ENCODE results near the gene TBC1D9B. TPM values are rescaled to one million over a fixed set of nuclear protein-coding genes. Genes with fewer than 3 reads are reported as not detected.

The TBC1D9B gene
- total and polyA plus RNA-seq, 9 of the 15 experiments (the other 6 are each of a cell fraction or from before 2014, with no cell fraction given), result 2.9 to 59.1 (median 33.5) TPM

DNA sequence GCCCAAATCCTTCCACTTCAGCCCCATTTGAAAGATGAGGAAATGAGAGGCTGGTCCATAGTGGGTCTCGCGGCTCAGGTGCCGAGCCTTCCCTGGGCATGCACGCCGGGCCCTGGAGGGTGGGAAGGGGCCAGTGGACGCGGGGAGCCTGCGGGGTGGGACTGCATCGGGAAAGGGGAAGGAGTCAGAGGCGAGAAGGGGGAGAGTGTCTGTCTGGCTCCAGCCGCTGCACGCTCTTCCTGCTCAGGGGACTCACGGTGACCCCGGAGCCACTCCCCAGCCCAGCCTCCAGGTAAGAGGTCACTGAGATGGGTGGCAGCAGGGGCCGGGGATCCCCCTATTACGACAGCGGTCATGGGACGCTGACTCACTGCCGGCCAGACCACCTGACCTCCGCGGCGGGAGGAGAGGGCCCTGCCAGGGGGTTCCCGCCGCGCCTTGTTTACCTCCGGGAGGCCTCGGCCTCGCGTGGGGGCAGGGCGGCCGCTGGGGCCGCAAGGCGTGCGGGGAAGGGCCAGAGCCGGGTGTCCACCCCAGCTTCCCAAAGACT is 88.9 kb downstream of the TBC1D9B start (continued):
- TF ChIP-seq, protein P1, sequence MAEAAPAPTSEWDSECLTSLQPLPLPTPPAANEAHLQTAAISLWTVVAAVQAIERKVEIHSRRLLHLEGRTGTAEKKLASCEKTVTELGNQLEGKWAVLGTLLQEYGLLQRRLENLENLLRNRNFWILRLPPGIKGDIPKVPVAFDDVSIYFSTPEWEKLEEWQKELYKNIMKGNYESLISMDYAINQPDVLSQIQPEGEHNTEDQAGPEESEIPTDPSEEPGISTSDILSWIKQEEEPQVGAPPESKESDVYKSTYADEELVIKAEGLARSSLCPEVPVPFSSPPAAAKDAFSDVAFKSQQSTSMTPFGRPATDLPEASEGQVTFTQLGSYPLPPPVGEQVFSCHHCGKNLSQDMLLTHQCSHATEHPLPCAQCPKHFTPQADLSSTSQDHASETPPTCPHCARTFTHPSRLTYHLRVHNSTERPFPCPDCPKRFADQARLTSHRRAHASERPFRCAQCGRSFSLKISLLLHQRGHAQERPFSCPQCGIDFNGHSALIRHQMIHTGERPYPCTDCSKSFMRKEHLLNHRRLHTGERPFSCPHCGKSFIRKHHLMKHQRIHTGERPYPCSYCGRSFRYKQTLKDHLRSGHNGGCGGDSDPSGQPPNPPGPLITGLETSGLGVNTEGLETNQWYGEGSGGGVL (CRISPR knock-in tag; IDR thresholded peaks at IDR 0.05), result no peak
- TF ChIP-seq DACH1 (IDR thresholded peaks at IDR 0.05; ENCODE audit: partially characterized antibody) (peak; percentile 72), RBFOX2 (IDR thresholded peaks at IDR 0.05; ENCODE audit: low read depth, low read length) (peak; percentile 82), NR2C1 (IDR thresholded peaks at IDR 0.05) (peak; percentile 94), NR2C1 (tag; IDR thresholded peaks at IDR 0.05) (peak; percentile 96), TAF1 (IDR thresholded peaks at IDR 0.05; ENCODE audit: control insufficient read depth, extremely low read depth, insufficient read depth, low read length, severe bottlenecking) (peak; percentile 52), ZC3H4 (CRISPR knock-in tag; IDR thresholded peaks at IDR 0.05; ENCODE audit: borderline replicate concordance) (no peak; the same call in 1 of the 2 replicates), ZNF75A (CRISPR knock-in tag; IDR thresholded peaks at IDR 0.05) (no peak), SMAD4 (CRISPR knock-in tag; conservative IDR thresholded peaks at IDR 0.05) (peak; percentile 90), RBM34 (IDR thresholded peaks at IDR 0.05; ENCODE audit: borderline replicate concordance, insufficient read depth, low read length) (no peak), GTF2E2 (tag; IDR thresholded peaks at IDR 0.05) (peak; percentile 48; the same call in 1 of the 2 replicates), SMAD1 (IDR thresholded peaks at IDR 0.05; ENCODE audit: low read depth, low read length, partially characterized antibody) (no peak), JUND (IDR thresholded peaks at IDR 0.05; ENCODE audit: borderline replicate concordance, low read depth, low read length) (peak; percentile 99), JUND (tag; IDR thresholded peaks at IDR 0.05; ENCODE audit: borderline replicate concordance, low read depth, low read length) (peak; percentile 95; the same call in 1 of the 3 replicates)
- TF ChIP-seq, protein P2, sequence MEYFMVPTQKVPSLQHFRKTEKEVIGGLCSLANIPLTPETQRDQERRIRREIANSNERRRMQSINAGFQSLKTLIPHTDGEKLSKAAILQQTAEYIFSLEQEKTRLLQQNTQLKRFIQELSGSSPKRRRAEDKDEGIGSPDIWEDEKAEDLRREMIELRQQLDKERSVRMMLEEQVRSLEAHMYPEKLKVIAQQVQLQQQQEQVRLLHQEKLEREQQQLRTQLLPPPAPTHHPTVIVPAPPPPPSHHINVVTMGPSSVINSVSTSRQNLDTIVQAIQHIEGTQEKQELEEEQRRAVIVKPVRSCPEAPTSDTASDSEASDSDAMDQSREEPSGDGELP (CRISPR knock-in tag; IDR thresholded peaks at IDR 0.05; ENCODE audit: borderline replicate concordance), result peak; percentile 83; the same call in 1 of the 2 replicates
- TF ChIP-seq, protein P3, sequence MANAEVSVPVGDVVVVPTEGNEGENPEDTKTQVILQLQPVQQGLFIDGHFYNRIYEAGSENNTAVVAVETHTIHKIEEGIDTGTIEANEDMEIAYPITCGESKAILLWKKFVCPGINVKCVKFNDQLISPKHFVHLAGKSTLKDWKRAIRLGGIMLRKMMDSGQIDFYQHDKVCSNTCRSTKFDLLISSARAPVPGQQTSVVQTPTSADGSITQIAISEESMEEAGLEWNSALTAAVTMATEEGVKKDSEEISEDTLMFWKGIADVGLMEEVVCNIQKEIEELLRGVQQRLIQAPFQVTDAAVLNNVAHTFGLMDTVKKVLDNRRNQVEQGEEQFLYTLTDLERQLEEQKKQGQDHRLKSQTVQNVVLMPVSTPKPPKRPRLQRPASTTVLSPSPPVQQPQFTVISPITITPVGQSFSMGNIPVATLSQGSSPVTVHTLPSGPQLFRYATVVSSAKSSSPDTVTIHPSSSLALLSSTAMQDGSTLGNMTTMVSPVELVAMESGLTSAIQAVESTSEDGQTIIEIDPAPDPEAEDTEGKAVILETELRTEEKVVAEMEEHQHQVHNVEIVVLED (CRISPR knock-in tag; IDR thresholded peaks at IDR 0.05), result no peak
- TF ChIP-seq, protein P4, sequence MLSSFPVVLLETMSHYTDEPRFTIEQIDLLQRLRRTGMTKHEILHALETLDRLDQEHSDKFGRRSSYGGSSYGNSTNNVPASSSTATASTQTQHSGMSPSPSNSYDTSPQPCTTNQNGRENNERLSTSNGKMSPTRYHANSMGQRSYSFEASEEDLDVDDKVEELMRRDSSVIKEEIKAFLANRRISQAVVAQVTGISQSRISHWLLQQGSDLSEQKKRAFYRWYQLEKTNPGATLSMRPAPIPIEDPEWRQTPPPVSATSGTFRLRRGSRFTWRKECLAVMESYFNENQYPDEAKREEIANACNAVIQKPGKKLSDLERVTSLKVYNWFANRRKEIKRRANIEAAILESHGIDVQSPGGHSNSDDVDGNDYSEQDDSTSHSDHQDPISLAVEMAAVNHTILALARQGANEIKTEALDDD (IDR thresholded peaks at IDR 0.05), result no peak

Data from K562 (cell line).